Liver (tissue), 9 donors: ENCODE results near the gene PLPP3. TPM values are rescaled to one million over a fixed set of nuclear protein-coding genes. Genes with fewer than 3 reads are reported as not detected.

Experiments used
- DNase-seq: peaks from one replicate; pipeline ENCODE4 v3.0.0-alpha.2; 2017; ENCODE audit warnings: low spot score
- H3K27ac ChIP-seq, 2 donors: one replicate each; pipeline ENCODE4 v1.7.0; 2013; ENCODE audit warnings: inconsistent platforms in 2 of 2, low read length in 2 of 2, control low read depth in 1 of 2, low read depth in 1 of 2, mild to moderate bottlenecking in 1 of 2
- H3K27me3 ChIP-seq, 4 donors: one replicate each; pipeline versions ENCODE4 v1.6.1 to v1.7.0; 2013; ENCODE audit warnings: low read length in 3 of 4, inconsistent platforms in 1 of 4, mild to moderate bottlenecking in 1 of 4, moderate library complexity in 1 of 4; ENCODE audit not compliant: control insufficient read depth in 4 of 4, insufficient read depth in 4 of 4
- H3K36me3 ChIP-seq, 4 donors: one replicate each; pipeline versions ENCODE4 v1.6.1 to v1.7.0; 2013; ENCODE audit warnings: low read length in 3 of 4, mild to moderate bottlenecking in 3 of 4, low read depth in 1 of 4, moderate library complexity in 1 of 4; ENCODE audit not compliant: control insufficient read depth in 4 of 4, insufficient read depth in 3 of 4
- H3K4me1 ChIP-seq, 4 donors: one replicate each; pipeline versions ENCODE4 v1.6.1 to v1.7.0; 2013; ENCODE audit warnings: low read length in 3 of 4, mild to moderate bottlenecking in 3 of 4, moderate library complexity in 1 of 4; ENCODE audit not compliant: control insufficient read depth in 4 of 4, insufficient read depth in 4 of 4
- H3K4me3 ChIP-seq, 3 donors: one replicate each; pipeline versions ENCODE4 v1.6.1 to v1.7.0; 2013; ENCODE audit warnings: low read length in 3 of 3, control low read depth in 1 of 3, low read depth in 1 of 3, mild to moderate bottlenecking in 1 of 3
- H3K9ac ChIP-seq, 2 donors: one replicate each; pipeline ENCODE4 v1.7.0; 2013; ENCODE audit warnings: low read length in 2 of 2, mild to moderate bottlenecking in 2 of 2, moderate library complexity in 2 of 2, control low read depth in 1 of 2, low read depth in 1 of 2
- H3K9me3 ChIP-seq, 4 donors: one replicate each; pipeline versions ENCODE4 v1.6.1 to v1.7.0; 2013; ENCODE audit warnings: low read length in 3 of 4; ENCODE audit not compliant: control insufficient read depth in 4 of 4
- EGR1 ChIP-seq, 2 donors: IDR thresholded peaks; 2 replicates each; pipeline ENCODE4 v1.6.1; 2016 to 2018; ENCODE audit warnings: antibody characterized with exemption in 2 of 2, low read depth in 2 of 2
- FOXA1 ChIP-seq: IDR thresholded peaks from 2 replicates; pipeline ENCODE4 v1.6.1; 2016; ENCODE audit warnings: antibody characterized with exemption
- FOXA2 ChIP-seq: IDR thresholded peaks from 2 replicates; pipeline ENCODE4 v1.6.1; 2016; ENCODE audit warnings: antibody characterized with exemption
- GABPA ChIP-seq, 2 donors: IDR thresholded peaks in 1 of 2; conservative IDR thresholded peaks in 1 of 2; 2 replicates each; pipeline ENCODE4 v1.6.1; 2016; ENCODE audit warnings: antibody characterized with exemption in 2 of 2, mild to moderate bottlenecking in 1 of 2, moderate library complexity in 1 of 2
- JUND ChIP-seq, 2 donors: IDR thresholded peaks; 2 replicates each; pipeline ENCODE4 v1.6.1; 2016; ENCODE audit warnings: antibody characterized with exemption in 2 of 2
- MAX ChIP-seq: IDR thresholded peaks from 2 replicates; pipeline ENCODE4 v1.6.1; 2016; ENCODE audit warnings: antibody characterized with exemption
- NR2F2 ChIP-seq: IDR thresholded peaks from 2 replicates; pipeline ENCODE4 v1.6.1; 2016; ENCODE audit warnings: antibody characterized with exemption
- REST ChIP-seq: IDR thresholded peaks from 2 replicates; pipeline ENCODE4 v1.6.1; 2016; ENCODE audit warnings: antibody characterized with exemption, mild to moderate bottlenecking
- RXRA ChIP-seq, 2 donors: IDR thresholded peaks; 2 replicates each; pipeline ENCODE4 v1.6.1; 2017 to 2018; ENCODE audit warnings: antibody characterized with exemption in 2 of 2, mild to moderate bottlenecking in 1 of 2
- SP1 ChIP-seq: IDR thresholded peaks from 2 replicates; pipeline ENCODE4 v1.6.1; 2018; ENCODE audit warnings: antibody characterized with exemption, mild to moderate bottlenecking
- YY1 ChIP-seq: IDR thresholded peaks from 2 replicates; pipeline ENCODE4 v1.6.1; 2016; ENCODE audit warnings: antibody characterized with exemption, mild to moderate bottlenecking
- whole genome bisulfite sequencing: extraction: QIAGEN DNeasy Blood & Tissue Kit; methylation state at CpG from one replicate; pipeline ENCODE4 v1.1.7; 2013; 5-methylcytosine and 5-hydroxymethylcytosine counted together
- polyA plus RNA-seq, 2 donors: library from polyadenylated mRNA; stranded (reverse) in 1 of 2; unstranded in 1 of 2; fragments of 200-250 nt in 1 of 2; fragments of >200 nt in 1 of 2; fragmentation: Nextera tagmentation in 1 of 2; extraction: Ambion mirVana in 1 of 2; gene quantifications; one replicate each; pipeline versions ENCODE4 v1.2.1 to v1.2.3, GENCODE V29; 2013 to 2015
- total RNA-seq, 2 donors: library from RNA; depleted of rRNA; stranded (reverse); fragments of >200 nt; gene quantifications; one replicate each; pipeline ENCODE4 v1.2.3, GENCODE V29; 2014
- TF ChIP-seq, protein P1 (sequence below): IDR thresholded peaks from 2 replicates; pipeline ENCODE4 v1.6.1; 2016; ENCODE audit warnings: antibody characterized with exemption
- donor health status: healthy.
- donor health status: healthy.
- donor health status: healthy.
- donor health status: healthy.
- donor health status: healthy.

Gene PLPP3
- total and polyA plus RNA-seq, 4 donors = 46.1 to 91.2 (median 67.6) TPM

DNA sequence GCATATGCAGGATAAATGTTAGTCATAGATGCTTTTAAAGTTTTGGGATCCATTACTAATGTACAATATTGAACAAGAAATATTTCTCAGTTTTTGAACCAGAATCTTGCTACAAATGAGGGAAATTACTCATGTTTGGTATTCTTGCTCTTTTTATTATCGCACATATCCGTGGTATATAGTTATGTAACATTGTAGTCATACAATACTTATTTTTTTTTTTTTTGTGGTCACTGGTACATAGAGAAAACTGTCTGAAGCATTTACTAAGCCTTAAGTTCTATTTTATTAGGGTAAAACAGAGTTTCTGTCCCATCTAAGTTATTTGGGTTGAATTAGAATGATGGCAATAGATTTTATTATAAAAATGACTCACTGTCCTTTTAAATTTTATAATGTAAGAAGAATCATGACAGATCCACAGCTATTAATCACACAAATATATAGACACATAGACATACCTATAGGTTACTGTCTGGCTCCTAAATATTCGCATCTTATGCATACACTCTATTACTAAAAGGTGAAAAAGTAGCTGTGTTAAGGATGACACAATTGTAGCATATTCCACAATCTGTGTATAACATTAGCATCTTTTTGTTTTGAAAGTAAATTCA, 47.8 kb upstream of the PLPP3 start:
- Histone ChIP-seq H3K27ac (no peak overlapping the region), H3K36me3 (no peaks in the 10 kb centered on the region), H3K4me3 (no peak overlapping the region), H3K4me1 (no peaks in the 10 kb centered on the region), H3K9ac (no peak overlapping the region), H3K9me3 (no peaks in the 10 kb centered on the region), H3K27me3 (peaks cover 0 to 2% (median 0%) of the 10 kb centered on the region in 4 donors)
- WGBS = 83% methylated on average over 3 of the region's 3 CpGs
- DNase-seq = no peak
- no peak for TF ChIP-seq FOXA1

- no peaks in the 10 kb centered on the region for H3K4me1 ChIP-seq
- DNase-seq = no peak
- peaks cover 0 to 2% (median 0%) of the 10 kb centered on the region in 4 donors for H3K27me3 ChIP-seq
- H3K36me3 ChIP-seq = no peaks in the 10 kb centered on the region
- no peak overlapping the region for H3K4me3 ChIP-seq
- no peak overlapping the region for H3K27ac ChIP-seq
- TF ChIP-seq REST (no peak), EGR1 (IDR thresholded peaks at IDR 0.05; ENCODE audit: low read depth in 2 of 2) (no peak)
- TF ChIP-seq, protein P1, sequence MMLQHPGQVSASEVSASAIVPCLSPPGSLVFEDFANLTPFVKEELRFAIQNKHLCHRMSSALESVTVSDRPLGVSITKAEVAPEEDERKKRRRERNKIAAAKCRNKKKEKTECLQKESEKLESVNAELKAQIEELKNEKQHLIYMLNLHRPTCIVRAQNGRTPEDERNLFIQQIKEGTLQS = no peak
- no peaks in the 10 kb centered on the region for H3K9me3 ChIP-seq
- H3K9ac ChIP-seq = no peak overlapping the region
These were observed 47.2 kb upstream of the PLPP3 start for GRCh38 chr1:56626546-56626945.

- Histone ChIP-seq H3K27ac (no peak overlapping the region), H3K4me1 (no peaks in the 10 kb centered on the region), H3K36me3 (no peaks in the 10 kb centered on the region), H3K4me3 (no peak overlapping the region), H3K27me3 (peaks cover 0 to 2% (median 0%) of the 10 kb centered on the region in 4 donors), H3K9me3 (no peaks in the 10 kb centered on the region), H3K9ac (no peak overlapping the region)
- TF ChIP-seq EGR1 (IDR thresholded peaks at IDR 0.05; ENCODE audit: low read depth in 2 of 2) (no peak), RXRA (IDR thresholded peaks at IDR 0.05) (no peak), SP1 (no peak), FOXA2 (no peak), NR2F2 (no peak), FOXA1 (no peak), MAX (no peak), YY1 (no peak), GABPA (IDR thresholded peaks at IDR 0.05 in 1 of 2, conservative IDR thresholded peaks at IDR 0.05 in 1 of 2) (no peak), JUND (IDR thresholded peaks at IDR 0.05) (no peak)
- TF ChIP-seq, protein P1 = no peak
- 51% methylated on average over 5 of the region's 5 CpGs for WGBS
- DNase-seq = no peak
These were observed 46.6 kb upstream of the PLPP3 start for GRCh38 chr1:56625819-56626440.
